ENCODE measurements around the gene AKR1C8.

Gene AKR1C8

GRCh38 chr10:5106553-5106952, 78.4 kb downstream of the AKR1C8 start:
- DNase-seq = no peak

DNA sequence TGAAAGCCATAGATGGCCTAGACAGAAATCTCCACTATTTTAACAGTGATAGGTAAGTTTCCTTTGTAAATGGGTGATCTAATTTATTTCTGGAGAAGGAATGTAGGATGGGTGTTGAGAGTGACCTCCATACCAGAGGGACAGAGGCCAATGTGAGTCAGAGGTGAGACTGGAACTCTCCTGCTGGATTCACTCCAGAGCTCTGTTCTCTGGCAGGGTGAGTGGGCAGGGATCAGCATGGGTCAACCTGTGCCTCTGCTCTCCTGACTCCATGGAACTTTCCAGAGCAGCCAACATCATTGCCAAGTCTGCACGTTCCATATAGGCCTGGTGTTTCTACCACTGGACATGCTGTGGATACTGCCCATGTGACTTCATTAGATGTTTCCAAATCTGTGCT, 79.3 kb downstream of the AKR1C8 start:
- no peak for DNase-seq

Measured in fibroblast of skin of right biceps (primary cell).